GM18520 (cell line): Measurements from ENCODE around the gene RASGEF1B.
"Not testable (repeated sequence)": the region's sequence is repeated elsewhere in the genome, so short reads cannot be mapped to it uniquely, and the experiment has no call there.

Experiments used
- ATAC-seq: cut with Tn5 transposase; IDR thresholded peaks from one replicate; pipeline ENCODE4 v1.9.1; 2021; ENCODE audit not compliant: unreplicated experiment

The RASGEF1B gene

DNA sequence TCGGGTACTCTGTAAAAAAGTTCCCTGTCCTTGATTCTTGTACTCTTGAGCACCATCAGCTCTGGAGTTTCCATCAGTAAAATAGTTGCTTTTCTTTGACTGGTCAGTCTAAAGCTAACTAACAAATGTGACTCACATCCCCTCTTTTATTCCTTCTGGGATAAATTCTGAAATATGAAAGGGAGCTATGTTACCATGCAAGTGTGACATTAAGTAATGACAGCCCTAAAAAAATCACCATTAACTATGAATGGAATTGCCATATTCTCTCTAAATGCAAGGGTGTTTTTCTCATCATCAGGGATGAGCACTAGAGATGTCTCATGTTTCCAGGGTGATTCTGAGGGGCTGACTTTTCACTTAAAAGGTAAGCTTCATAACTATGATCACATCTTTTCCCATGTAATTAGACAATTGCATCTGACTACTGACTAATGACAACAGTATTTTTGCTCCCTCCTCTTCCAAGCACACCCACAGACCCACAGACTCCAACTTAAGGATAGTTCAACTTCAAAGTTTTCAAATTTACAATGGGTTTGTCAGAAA, 26.9 kb upstream of the RASGEF1B start:
- ATAC-seq = no peak

DNA sequence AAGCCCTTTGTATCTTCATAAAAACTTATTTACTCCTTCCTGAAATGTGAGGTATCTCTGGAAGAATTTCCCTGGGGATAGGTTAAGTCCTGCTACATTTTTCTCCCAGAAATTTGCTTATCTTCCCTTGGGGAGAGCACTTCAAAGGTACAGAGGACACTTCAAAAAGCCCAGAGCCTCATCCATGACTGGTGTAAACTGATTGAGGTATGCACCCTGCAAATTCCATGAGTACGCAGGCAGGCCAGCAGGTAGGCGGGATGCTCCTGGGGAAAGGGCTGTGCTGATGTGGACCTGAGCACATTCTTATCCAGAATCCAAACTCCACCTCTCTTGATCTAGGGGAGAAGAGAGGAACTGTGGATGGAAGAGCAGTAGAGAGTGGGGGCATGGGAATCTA, 26.3 kb upstream of the RASGEF1B start:
- ATAC-seq = no peak

DNA sequence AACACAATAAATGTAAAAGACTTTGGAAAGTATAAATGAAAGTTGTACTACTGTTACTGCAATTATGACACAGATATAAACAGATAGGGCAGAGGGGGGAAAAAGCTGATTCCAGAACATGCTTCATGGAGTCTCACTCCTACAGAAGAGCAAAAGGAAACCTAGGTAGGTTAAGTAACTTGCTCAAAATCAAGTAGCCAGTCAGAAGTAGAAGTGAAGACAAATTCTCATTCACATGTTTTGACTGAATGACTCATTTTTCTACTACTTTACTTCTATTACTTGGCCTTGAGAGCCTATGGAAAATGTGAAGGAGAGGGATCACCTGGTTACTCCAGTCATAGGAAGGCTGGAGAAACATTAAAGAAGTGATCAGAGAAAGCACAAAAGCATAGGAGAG, 23.6 kb upstream of the RASGEF1B start:
- no peak for ATAC-seq

DNA sequence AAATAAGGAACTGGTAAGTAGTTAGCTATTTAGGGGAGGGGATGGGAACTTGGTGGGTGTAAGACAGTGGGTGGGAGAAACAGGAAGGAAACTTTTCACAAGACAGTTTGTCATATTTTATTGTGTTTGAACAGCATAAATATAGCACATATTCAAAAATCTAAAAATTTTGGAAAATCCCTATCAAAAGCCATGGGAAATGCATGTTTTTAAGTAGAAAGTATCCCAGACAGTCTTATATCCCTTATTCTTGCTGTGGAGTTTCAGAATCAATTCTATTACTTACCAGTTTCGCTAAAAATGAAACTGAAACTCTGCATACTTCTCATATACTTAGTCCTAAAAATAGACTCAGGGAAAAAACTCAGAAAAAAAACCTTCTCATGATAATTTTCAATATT, 22.3 kb upstream of the RASGEF1B start:
- peak; percentile 67 for ATAC-seq

DNA sequence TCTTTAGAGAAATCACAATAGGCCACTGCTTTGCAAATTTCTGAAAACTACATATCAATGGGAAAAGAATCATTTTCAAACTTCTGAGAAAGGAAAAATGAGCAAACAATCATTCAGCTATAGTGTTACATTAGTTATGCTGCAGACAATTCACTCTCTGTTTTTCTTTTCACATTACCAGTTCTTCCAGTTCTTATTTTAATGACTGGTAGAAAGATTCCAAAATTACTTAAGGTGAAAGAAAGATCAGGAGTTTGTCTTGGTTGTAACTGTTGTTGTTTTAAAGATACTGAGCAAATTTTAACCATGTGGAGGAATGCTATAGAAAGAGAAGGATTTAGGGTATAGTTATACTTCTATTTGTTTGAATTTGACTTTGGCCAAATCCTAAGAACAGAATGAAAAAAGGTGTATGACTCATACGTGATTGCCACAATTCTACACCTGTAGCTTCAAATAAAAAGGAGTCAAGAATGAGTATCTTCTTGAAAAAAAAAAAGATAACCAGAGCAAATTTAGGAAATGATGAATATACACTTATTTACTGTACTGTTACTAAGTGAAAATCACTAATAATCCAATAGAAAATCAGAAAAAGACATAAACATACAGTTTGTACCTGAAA, 21.0 kb upstream of the RASGEF1B start:
- no peak for ATAC-seq

DNA sequence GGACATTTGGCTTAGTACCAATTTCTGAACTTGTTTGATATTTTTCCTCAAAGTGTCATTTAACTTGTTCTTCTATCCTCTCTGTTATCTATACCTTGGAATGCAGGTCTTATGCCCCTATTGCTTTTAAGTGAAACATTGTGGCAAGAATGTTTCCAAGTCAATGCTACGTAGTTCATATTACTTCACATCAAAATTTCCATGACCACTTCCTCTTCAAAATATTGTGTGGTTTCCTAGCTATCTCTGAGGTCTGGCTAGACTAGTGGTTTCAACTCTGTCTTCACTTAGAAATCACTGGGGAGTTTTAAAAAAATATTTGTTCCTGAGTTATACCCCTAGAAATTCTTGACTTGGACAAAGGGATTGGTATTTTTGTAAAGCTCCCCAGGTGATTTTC, 20.2 kb upstream of the RASGEF1B start:
- ATAC-seq = no peak

DNA sequence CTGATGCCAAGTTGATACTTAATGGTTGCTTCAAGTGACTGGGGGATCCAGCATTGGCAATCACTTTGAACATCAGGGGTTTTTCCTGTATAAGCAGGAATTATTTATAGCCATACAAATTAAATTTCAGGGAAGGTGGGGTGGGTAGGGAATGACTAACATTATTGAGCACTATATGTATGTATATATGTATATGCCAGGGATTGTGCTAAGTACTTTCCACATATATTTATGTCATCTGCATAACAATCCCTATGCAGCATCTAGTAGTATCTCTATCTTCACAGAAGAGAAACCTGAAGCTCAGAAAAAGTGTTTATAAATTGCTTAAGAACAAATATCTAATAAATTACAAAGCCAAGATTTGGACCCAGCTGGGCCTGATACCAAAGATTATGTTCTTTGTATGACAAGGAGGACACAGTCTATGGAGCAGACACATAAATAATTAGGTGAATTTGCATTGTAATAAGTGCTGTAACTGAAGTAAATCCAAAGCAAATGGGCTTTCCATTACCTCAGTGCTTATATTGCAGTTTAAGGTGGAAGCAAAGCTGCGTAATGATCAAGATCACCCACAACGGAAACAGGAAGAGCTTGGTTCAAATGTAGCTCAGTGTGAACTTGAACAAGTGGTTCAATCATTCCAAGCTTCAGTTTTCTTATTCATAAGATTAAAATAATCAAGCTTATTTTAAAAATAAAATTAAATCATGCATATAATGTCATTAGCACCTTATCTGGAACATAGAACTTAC, 18.9 kb upstream of the RASGEF1B start:
- ATAC-seq = no peak

DNA sequence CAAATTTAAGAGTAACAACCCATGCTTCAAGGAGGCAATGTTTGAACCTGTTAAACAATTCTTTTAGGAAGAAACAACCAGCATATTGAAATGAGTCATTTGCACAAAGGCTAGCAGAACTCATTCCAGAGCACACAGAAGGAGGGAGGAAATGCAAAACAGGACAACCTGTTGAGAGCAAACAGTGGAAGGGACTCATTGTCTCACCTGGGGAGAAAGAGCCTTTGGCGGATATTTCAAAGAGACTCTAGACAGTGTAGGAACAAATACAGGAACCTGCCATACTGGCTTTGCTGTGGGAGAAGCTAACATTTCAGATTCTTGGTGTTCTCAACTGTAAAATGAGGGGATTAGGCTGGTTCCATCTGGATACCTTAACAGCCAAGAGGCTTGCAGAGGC, 14.8 kb upstream of the RASGEF1B start:
- ATAC-seq = no peak

DNA sequence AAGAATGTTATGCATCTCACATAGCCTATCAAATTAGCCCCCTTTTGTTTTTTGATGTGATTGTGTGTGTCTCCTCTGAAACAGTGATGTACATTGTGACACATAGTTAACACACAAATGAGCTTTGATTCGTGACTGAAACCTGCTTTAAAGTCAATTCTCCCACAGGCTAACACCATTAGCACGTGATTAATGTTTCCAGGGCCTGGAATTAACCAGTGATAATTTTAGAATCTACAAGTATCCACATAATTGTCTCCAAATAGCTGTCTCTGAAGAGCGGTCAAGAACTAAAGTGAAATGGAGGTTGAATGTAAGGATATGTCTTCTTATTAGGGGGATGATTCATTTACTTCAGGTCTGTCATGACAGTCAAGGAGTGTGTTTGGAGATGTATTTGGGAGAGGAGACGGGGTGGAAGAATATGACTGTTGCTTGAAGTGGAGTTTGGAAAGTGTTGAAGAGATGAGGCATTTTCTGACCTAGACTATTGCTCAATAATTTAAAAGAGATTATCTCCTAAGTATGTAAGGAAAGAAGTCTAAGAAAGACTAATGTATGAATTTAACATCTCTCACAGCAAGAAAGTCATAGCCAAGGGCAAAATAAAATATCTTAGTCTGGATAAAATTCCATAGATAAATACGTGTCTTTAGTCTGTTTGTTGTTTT, 13.7 kb upstream of the RASGEF1B start:
- no peak for ATAC-seq

DNA sequence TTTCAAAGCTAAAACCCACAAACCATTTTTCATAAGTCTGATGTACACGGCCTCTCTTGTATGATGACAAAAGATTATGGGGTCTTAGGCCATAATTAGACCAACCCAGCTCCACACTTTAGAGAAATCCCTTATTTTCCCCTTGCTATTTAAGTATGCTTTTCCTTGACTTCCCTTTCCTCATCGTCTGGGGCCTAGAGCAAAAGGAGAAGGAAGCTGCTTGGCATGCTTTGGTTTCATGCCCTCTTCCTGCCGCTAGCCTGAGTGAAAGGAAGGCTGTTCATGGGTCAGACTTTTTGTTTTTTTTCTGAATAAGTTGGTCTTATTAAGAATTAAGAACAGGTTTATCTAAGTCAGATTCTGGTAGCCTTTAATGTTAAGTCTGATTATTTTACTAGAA, 10.6 kb upstream of the RASGEF1B start:
- no peak for ATAC-seq

DNA sequence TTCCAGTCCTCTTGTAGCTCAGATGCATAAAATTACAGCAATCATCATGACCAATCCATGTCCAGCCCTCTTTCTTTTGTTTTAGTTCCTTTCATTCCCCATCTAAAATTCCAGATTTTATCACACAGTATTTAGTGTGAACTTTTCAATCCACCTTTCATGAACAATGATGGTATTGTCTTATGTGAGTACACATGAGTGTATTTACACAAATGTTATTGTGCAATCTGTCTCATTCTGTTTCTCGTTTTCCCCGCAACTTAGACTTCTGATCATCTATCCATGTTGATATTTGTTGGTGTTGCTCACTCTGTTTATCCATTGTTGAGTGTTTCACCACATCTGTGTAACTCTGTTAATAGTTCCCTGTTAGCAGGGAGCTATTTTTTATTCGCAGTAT, 9.4 kb upstream of the RASGEF1B start:
- ATAC-seq = no peak

DNA sequence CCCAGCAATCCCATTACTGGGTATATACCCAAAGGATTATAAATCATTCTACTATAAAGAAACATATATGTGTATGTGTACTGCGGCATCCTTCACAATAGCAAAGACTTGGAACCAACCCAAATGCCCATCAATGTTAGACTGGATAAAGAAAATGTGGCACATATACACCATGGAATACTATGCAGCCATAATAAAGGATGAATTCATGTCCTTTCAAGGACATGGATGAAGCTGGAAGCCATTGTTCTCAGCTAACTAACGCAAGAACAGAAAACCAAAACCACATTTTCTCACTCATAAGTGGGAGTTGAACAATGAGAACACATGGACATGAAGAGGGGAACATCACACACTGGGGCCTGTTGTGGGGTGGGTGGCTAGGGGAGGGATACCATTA, 7.9 kb upstream of the RASGEF1B start:
- not testable (repeated sequence) for ATAC-seq

DNA sequence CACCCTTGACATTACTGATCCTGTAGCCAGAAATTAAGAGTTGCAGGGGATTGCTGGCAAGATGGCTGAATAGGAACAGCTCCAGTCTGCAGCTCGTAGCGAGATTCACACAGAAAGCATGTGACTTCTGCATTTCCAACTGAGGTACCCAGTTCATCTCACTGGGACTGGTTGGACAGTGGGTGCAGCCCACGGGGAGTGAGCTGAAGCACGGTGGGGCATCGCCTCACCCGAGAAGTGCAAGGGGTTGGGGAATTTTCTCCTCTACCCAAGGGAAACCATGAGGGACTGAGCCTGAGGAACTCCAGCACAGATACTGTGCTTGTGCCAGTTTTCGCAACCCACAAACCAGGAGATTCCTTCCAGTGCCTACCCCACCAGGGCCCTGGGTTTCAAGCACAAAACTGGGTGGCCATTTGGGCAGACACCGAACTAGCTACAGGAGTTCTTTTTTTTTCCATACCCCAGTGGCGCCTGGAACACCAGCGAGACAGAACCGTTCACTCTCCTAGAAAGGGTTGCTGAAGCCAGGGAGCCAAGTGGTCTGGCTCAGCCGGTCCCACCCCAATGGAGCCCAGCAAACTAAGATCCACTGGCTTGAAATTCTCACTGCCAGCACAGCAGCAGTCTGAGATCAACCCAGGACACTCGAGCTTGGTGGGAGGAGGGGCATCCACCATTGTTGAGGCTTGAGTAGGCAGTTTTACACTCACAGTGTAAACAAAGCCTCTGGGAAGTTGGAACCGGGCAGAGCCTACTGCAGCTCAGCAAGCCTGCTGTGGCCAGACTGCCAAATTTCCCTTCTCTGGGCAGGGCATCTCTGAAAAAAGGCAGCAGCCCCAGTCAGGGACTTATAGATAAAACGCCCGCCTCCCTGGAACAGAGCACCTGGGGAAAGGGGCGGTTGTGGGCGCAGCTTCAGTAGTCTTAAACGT, 1.9 kb upstream of the RASGEF1B start:
- not testable (repeated sequence) for ATAC-seq

DNA sequence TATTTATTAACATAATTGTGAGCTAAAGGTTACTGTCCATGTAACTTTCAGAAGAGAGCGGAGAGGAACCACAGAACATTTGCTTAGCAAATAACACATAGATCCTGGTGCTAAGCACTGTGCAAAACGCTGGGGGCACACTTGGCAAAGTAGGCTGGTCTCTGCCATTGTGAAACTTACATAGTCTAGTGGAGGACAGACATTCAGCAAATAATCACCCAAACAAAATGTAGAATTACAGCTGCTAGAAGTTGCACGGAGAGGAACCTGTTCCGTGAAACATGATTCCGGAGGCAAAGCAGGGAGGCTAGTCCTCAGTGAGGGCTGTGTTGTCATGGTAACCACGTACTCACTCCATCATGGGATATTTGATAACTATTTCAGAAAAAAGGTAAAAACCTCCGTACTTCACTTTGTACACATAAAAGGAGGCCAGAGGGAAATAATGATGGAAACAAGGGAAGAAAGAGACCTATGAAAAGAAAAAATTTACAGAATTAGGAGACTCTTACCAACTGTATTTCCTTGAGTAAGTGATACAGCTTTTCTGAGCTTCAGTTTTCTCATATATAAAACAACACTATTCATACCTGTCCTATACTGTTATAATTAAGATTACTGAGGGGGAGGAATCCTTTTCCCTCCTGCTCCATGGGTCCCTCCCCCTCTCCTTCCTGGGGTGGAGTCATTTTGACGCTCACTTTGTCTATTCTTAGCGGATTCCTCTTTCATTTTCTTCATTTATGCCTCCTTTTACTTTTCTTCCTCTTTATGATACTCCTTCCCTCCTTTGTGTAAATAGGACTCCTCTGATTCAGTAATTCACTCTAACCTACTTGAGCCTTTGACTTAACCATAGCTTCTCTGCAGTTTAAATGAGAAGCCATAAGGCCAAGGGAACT, 825 bp upstream of the RASGEF1B start:
- ATAC-seq = peak; percentile 32

DNA sequence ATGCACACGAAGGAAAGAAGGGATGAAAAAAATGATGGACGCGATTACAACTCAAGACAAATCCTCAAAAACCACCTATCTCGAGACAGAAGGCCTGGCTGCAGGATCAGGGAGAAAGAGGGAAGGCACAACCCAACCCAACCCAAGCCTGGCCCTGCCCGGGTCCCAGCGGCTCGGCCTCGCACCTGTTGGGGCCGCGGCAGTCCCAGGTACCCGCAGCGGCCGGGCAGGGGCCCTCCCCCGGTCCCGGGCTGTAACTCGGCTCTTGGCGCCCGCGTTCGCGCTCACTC, 464 bp downstream of the RASGEF1B start:
- peak; percentile 3 for ATAC-seq

DNA sequence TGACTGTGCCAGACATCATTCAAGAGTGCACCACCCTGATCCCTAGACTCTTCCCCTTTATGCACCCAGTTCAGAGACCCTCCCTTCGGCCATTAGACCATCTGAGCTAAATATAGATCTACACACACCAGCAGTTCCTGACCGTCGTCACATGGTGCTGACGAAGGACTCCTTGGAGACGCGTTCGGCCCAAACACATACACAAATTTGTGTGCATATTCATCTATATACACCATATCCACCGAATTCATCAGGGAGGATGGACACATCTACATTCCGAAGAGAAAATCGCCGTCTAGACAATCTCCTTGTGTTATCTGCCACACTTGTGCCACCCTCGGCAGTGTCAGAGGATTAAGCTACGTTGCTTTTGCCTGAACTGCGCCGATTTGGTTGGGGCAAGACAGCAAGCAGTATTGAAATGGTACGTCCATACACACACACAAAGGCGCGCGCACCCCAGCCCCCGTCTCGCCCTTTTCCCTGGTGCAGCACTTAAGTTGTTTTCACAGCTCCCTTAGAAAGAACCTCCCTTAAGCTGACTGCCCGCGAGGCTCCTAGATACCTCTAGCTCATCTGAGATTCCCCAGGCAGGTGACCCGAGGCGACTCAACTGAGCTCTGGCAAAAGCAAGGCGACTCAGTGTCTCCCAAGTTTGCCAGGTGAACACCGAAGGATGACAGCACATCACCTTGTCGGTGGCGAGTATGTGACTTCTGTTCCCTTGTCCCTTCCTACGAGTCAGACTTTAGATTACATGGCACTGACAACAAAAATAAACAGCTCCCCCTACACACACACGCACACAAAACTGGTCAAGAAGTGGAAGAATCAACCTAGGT, 1.0 kb downstream of the RASGEF1B start:
- ATAC-seq = no peak

DNA sequence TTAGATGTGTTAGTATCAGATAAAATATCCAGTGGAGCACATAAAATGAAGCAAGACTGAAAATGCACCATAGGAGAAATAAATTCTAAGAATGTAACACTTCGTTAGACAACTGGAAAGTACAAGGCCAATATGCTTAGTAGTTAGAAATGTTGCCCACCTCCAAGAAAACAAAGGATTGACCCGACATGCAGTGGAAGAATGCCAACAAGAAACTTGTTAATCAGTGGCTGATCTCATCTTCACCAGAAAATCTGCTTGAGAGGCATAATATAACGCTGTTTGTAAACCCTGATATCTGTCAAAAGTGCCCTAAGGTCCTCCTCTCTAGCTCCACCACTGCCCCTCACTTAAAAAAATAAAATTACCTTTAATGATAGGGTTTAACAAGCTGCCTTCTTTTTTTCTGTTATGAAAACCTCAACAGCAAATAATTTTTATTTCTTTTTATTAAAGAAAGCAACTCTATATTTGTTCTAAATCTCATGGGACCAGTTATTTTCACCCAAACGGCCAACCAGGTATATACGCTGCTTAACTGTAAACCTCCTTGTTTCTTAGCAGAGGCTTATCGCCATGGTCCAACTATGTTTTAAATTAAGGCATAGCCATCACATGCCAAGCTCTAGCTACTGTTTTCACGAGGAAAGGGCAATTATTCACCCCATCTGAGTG, 1.8 kb downstream of the RASGEF1B start:
- ATAC-seq = no peak

DNA sequence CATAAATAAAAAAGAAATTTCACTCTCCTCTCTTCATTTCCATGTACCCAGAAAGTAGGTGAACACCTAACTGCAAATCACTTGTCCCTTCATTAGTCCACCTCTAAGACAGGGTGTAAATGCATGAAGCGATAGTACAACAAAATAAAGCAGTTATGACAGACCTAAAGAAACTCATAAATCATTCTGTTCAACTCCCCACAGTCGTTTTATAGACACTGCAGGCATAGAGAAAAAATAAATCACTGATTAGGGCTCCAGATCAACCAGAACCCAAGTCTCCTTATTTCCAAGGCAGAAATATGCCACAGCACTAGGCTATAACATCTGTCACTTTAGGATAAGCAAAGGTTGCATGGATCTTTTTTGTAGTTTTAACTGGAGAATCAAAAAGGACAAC, 3.0 kb downstream of the RASGEF1B start:
- no peak for ATAC-seq

DNA sequence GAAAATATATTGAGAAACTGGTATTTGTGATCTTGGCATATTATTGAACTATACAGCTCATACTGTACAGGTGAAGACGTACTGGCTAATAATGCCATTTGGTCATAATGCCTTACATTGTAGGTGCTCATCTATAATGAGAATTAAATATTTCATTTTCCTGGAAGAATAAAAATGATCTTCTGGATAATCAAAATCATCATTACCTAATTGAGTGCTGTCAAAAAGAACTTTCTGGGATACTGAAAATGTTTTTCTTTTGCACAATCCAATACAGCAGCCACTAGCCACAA, 4.1 kb downstream of the RASGEF1B start:
- no peak for ATAC-seq
